ENCODE data around the gene UNC119. TPM values are rescaled to one million over a fixed set of nuclear protein-coding genes. Genes with fewer than 3 reads are reported as not detected.

Gene UNC119
- total and polyA plus RNA-seq, 7 donors, result 1.9 to 7.8 (median 2.6) TPM

- no peaks in the 10 kb centered on the region for H3K36me3 ChIP-seq (ENCODE audit: insufficient read depth in 1 of 2, low read depth in 1 of 2)
- no peak for DNase-seq
- no peaks in the 10 kb centered on the region for H3K4me1 ChIP-seq
- TF ChIP-seq, protein P1, sequence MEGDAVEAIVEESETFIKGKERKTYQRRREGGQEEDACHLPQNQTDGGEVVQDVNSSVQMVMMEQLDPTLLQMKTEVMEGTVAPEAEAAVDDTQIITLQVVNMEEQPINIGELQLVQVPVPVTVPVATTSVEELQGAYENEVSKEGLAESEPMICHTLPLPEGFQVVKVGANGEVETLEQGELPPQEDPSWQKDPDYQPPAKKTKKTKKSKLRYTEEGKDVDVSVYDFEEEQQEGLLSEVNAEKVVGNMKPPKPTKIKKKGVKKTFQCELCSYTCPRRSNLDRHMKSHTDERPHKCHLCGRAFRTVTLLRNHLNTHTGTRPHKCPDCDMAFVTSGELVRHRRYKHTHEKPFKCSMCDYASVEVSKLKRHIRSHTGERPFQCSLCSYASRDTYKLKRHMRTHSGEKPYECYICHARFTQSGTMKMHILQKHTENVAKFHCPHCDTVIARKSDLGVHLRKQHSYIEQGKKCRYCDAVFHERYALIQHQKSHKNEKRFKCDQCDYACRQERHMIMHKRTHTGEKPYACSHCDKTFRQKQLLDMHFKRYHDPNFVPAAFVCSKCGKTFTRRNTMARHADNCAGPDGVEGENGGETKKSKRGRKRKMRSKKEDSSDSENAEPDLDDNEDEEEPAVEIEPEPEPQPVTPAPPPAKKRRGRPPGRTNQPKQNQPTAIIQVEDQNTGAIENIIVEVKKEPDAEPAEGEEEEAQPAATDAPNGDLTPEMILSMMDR (IDR thresholded peaks at IDR 0.05), result no peak
- 23 to 30% (median 24%) methylated on average over 15 to 24 of the region's 24 CpGs for WGBS, 3 donors
- H3K9me3 ChIP-seq, result no peaks in the 10 kb centered on the region
- no peak for ATAC-seq
- no peak overlapping the region for H3K27ac ChIP-seq
- H3K4me3 ChIP-seq, result no peak overlapping the region
- peaks cover 0 to 48% (median 5%) of the 10 kb centered on the region in 3 donors for H3K27me3 ChIP-seq (ENCODE audit: insufficient read depth in 3 of 3, low read length in 2 of 3)
- intact Hi-C loops (cut with DNase I), result no loop called here
These were observed 44.7 kb downstream of the UNC119 start for GRCh38 chr17:28507567-28508203.

DNA sequence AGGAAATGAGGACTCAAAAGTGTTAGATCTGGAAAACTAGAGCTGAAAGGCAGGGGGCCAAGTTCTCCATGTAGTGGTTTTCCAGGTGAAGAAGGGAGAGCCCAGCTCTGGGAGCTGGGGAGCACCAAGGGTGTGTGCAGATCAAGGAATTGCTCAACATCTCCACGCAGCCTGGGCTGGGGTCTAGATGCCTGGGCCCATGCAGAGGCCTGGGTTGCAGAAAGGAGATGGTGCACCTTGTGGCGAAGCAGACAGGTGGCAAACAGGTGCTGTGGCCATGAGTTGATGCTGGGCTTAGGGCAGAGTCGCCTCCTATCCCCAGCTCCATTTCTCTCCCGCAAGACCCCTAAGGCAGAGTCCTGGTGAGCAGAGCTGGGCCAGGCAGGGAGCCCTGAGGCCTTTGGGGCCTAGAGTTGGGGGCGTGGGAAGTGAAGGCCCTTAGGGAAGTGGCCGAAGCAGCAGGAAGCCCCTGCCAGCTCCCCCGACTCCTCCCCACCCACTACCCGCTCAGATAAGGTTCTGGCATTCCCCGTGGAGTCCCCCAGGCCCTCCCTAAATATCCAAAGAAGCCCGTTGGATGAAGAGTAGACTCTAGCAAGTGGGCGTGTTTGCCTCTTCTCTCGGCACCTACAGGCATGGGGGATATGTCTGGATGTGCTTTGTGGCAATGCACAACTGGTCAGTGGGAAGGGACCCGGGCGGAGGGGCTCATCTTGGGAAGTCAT is 45.5 kb downstream of the UNC119 start:
- Histone ChIP-seq H3K27me3 (ENCODE audit: insufficient read depth in 3 of 3, low read length in 2 of 3) (peaks cover 0 to 40% (median 4%) of the 10 kb centered on the region in 3 donors), H3K4me3 (no peak overlapping the region), H3K9me3 (no peaks in the 10 kb centered on the region), H3K27ac (no peak overlapping the region), H3K4me1 (no peaks in the 10 kb centered on the region), H3K36me3 (ENCODE audit: insufficient read depth in 1 of 2, low read depth in 1 of 2) (no peaks in the 10 kb centered on the region)
- ATAC-seq (no peak), DNase-seq (no peak)
- WGBS, 3 donors, result 74 to 78% (median 77%) methylated on average over 14 of the region's 14 CpGs
- intact Hi-C loops (cut with DNase I), result no loop called here
- TF ChIP-seq, protein P1 (IDR thresholded peaks at IDR 0.05), result no peak

DNA sequence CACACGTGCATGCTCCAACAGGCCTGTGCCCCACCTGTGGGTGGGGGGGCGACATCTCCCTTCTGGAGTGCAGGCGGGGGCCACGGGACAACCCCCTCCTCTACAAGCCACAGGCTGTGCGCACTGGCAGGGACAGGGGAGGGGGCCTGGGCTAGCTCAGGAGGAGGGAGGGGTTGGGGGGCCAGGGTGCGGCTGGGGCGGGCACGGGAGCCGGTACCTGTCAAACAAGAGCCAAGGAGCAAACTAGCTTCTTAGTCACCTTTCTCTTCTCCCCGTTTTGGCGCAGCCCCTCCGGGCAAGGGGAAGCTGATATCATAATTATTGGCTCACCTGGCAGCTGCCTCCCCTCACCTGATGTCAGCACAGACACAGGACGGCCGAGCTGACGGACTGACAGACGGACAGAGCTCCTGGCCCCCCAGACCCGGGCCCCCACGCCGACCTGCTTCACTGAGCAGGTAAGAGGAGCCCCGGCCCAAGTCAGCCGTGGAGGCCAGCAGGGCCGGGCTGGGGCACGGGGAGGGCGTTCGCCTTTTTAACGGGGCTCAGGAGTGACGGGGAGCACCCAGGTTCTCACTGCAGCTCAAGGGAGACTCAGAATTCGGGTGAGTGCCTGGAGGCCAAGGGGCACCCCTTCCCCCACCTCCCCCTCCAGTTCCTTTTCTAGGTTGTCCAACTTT is 46.3 kb downstream of the UNC119 start, which contains the start of gene FOXN1:
TSS of gene FOXN1 (plus strand) at position 363 of the 680 bp plus-strand sequence. CDS start 17,622 bp downstream, outside the sequence.
- DNase-seq (no peak), ATAC-seq (no peak)
- Histone ChIP-seq H3K4me3 (no peak within 1 kb of the TSS), H3K27me3 (ENCODE audit: insufficient read depth in 3 of 3, low read length in 2 of 3) (peaks cover 0 to 33% (median 3%) of the 10 kb centered on the region in 3 donors), H3K36me3 (ENCODE audit: insufficient read depth in 1 of 2, low read depth in 1 of 2) (no peaks in the 10 kb centered on the region), H3K27ac (no peak within 1 kb of the TSS), H3K9me3 (no peaks in the 10 kb centered on the region), H3K4me1 (no peaks in the 10 kb centered on the region)
- intact Hi-C loops (cut with DNase I), result no loop called here
- TF ChIP-seq, protein P1 (IDR thresholded peaks at IDR 0.05), result no peak
- 74 to 79% (median 77%) methylated on average over 26 to 28 of the region's 28 CpGs for WGBS, 3 donors

DNA sequence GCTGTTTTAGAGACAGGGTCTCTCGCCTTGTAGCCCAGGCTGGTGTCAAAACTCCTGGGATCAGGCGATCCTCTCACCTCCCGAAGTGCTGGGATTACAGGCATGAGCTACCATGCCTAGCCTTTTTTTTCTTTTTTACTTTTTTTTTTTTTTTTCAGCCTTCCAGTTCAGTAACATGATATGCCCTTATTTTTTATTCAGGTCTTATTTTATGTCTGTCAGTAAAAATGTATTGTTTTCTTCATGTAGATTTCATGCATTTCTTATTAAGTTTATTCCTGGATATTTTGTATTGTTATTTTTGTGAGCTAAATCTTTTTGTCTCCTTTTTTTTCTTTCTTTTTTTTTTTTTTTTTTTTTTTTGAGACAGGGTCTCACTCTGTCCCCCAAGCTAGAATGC is 49.0 kb downstream of the UNC119 start:
- ATAC-seq (no peak), DNase-seq (no peak)
- no peaks in the 10 kb centered on the region for H3K4me1 ChIP-seq
- H3K36me3 ChIP-seq (ENCODE audit: insufficient read depth in 1 of 2, low read depth in 1 of 2), result no peaks in the 10 kb centered on the region
- H3K27ac ChIP-seq, result no peak overlapping the region
- TF ChIP-seq, protein P1 (IDR thresholded peaks at IDR 0.05), result no peak
- 40 to 57% (median 47%) methylated on average over 3 of the region's 3 CpGs for WGBS, 3 donors
- no peak overlapping the region for H3K4me3 ChIP-seq
- H3K9me3 ChIP-seq, result no peaks in the 10 kb centered on the region
- intact Hi-C loops (cut with DNase I), result no loop called here
- H3K27me3 ChIP-seq (ENCODE audit: insufficient read depth in 3 of 3, low read length in 2 of 3), result peaks cover 0 to 20% (median 2%) of the 10 kb centered on the region in 3 donors

All from psoas muscle (tissue), 8 donors.